Measurements from ENCODE around the gene CFLAR. TPM values are rescaled to one million over a fixed set of nuclear protein-coding genes. Genes with fewer than 3 reads are reported as not detected.
A peak's percentile ranks its signal among the peaks of the same experiment; 100 is the strongest.

CFLAR gene
- polyA plus RNA-seq (2013, experiment 1 of 4) = 10.6 TPM
- 9.1 TPM for polyA plus RNA-seq (2013, experiment 2 of 4)
- polyA plus RNA-seq (2013, experiment 3 of 4) = 6.0 TPM
- polyA plus RNA-seq (2013, experiment 4 of 4) = 8.4 TPM

DNA sequence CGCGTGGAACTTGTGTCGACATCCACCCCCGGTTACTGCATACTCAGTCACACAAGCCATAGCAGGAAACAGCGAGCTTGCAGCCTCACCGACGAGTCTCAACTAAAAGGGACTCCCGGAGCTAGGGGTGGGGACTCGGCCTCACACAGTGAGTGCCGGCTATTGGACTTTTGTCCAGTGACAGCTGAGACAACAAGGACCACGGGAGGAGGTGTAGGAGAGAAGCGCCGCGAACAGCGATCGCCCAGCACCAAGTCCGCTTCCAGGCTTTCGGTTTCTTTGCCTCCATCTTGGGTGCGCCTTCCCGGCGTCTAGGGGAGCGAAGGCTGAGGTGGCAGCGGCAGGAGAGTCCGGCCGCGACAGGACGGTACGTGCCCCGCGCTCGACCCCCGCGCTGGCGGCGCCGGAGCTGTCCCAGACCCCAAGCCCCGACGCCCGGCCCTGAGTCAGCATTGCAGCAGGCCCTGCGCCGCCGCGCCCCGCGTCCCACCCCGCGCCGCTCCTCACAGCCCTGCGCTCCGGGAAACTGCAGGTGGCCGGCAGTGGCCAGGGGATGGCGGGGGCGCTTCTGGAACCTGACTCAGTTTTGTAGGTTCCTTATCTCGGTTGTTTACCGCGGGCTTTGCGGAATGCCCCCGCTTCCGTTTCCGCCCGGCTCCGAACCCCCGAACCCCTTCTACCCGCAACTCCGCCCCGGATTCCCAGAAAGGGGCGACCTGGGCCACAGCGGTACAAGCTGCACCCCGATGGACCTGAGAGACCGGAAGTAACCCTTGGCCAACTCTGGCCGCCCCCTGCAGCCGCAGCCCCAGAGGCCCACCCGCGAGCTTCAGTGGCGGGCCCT is at the start of gene CFLAR:
CFLAR (plus strand) TSS at position 50 of the 844 bp plus-strand sequence. CDS start 13,702 bp downstream, outside the sequence.
- WGBS, 2 experiments = 37% methylated on average over 75 of the region's 75 CpGs
- peak within 1 kb of the TSS; percentile 59 for H3K4me3 ChIP-seq (ENCODE audit: insufficient read depth, low read depth, low read length)
- no peak within 1 kb of the TSS for H3K27ac ChIP-seq (ENCODE audit: insufficient read depth, low read depth, low read length, poor library complexity, severe bottlenecking)
- H3K4me1 ChIP-seq (ENCODE audit: control insufficient read depth, insufficient read depth, low read length) = no peaks in the 10 kb centered on the region
- H3K9me3 ChIP-seq (ENCODE audit: control insufficient read depth, low read length) = no peaks in the 10 kb centered on the region
- peaks cover 8% of the 10 kb centered on the region for H3K27me3 ChIP-seq (ENCODE audit: control insufficient read depth, insufficient read depth, low read length, poor library complexity, severe bottlenecking)
- H3K36me3 ChIP-seq (ENCODE audit: control insufficient read depth, insufficient read depth, low read length) = no peaks in the 10 kb centered on the region

DNA sequence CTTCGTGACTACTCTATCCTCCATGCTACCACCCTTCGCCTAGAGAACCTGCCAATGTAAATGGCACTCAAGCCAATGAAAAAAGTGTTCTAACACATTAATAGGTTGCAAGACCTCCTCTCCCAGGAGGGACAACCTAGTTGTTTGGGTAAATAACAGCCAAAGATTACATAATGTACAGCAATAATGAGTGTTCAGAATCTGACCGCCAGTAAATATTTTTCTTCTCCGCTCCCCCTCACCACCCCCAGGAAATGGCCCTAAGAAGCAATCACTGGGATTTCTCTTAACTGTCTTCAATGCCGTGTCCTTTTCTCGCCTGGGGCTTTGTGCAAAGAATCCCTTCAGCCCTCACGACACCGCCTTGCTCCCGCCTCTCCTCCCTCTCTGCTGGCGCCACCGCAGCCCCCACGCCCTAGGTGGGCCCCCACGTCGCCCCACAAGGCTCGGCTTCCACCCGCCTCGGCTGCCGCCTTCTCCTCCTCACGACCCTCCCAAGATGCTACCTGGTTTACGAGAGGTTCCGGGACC is 45.0 kb upstream of the CFLAR start:
- H3K27me3 ChIP-seq (ENCODE audit: control insufficient read depth, insufficient read depth, low read length, poor library complexity, severe bottlenecking) = no peaks in the 10 kb centered on the region
- H3K4me3 ChIP-seq (ENCODE audit: insufficient read depth, low read depth, low read length) = peak overlapping the region; percentile 74
- WGBS, 2 experiments = 2 to 3% methylated on average over 21 of the region's 21 CpGs
- no peaks in the 10 kb centered on the region for H3K36me3 ChIP-seq (ENCODE audit: control insufficient read depth, insufficient read depth, low read length)
- H3K27ac ChIP-seq (ENCODE audit: insufficient read depth, low read depth, low read length, poor library complexity, severe bottlenecking) = peak overlapping the region; percentile 45
- H3K9me3 ChIP-seq (ENCODE audit: control insufficient read depth, low read length) = no peaks in the 10 kb centered on the region
- peaks cover 4% of the 10 kb centered on the region for H3K4me1 ChIP-seq (ENCODE audit: control insufficient read depth, insufficient read depth, low read length)

DNA sequence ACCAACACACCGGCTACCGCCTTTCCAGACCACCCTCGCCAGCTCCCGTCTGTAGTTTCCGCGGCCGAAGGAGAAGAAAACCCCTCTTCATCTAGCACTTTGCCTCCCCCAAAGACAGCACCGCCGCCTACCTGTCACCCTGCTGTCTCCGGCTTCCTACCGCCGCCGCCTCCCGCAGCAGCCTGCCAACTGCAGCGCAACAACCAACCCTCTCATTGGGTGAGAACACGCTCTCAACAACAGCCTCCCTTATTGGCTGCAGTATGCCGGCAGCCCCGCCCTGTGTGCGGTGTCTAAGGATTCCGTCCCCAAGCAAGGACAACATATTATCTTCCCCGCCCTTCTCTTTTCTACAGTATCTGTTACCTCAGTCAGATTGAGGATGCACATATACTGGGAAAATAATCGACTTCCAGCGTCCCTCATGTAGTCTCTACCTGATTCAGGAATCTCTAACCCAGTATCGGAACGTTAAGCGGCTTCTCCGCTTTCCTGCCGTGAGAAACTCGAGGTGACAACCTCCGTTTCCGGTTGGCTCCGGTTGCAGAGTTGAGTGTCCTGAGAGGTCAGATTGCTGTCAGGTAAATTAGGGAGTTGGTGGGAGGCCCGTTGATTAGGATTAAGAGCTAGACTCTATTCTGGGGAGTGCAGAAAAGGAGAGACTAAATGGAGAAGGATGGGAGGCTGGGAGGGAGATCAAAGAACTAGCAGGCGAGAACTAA is 44.3 kb upstream of the CFLAR start, which contains the start of the genes HYCC2 and NDUFB3:
HYCC2 (minus strand) TSS at position 193 of the 722 bp plus-strand sequence. CDS start 47,662 bp downstream, outside the sequence.
NDUFB3 (plus strand) TSS at position 523 of the 722 bp plus-strand sequence. CDS start 6,882 bp downstream, outside the sequence.
- Histone ChIP-seq H3K4me3 (ENCODE audit: insufficient read depth, low read depth, low read length) (peak within 1 kb of the TSS; percentile 74), H3K27me3 (ENCODE audit: control insufficient read depth, insufficient read depth, low read length, poor library complexity, severe bottlenecking) (no peaks in the 10 kb centered on the region), H3K27ac (ENCODE audit: insufficient read depth, low read depth, low read length, poor library complexity, severe bottlenecking) (peak within 1 kb of the TSS; percentile 69), H3K9me3 (ENCODE audit: control insufficient read depth, low read length) (no peaks in the 10 kb centered on the region), H3K36me3 (ENCODE audit: control insufficient read depth, insufficient read depth, low read length) (no peaks in the 10 kb centered on the region), H3K4me1 (ENCODE audit: control insufficient read depth, insufficient read depth, low read length) (peaks cover 4% of the 10 kb centered on the region)
- WGBS, 2 experiments = 0% methylated on average over 34 of the region's 34 CpGs

DNA sequence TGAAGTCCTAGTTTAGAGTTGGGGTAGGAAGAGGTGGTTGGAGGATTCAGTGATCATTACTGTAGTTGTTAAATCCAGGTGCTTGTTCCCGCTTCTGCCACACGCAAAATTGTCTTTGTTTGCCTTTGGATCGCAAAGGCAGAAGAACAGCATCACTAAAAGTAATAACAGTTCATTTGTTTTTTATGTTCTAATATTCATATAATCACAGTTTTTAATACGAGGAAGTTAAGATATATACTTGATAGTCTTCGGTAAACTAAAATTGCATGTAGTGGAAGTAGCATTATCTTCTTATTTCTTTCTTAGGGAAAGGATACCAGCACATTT is 43.8 kb upstream of the CFLAR start:
- Histone ChIP-seq H3K4me3 (ENCODE audit: insufficient read depth, low read depth, low read length) (peak overlapping the region; percentile 74), H3K4me1 (ENCODE audit: control insufficient read depth, insufficient read depth, low read length) (peaks cover 4% of the 10 kb centered on the region), H3K27me3 (ENCODE audit: control insufficient read depth, insufficient read depth, low read length, poor library complexity, severe bottlenecking) (no peaks in the 10 kb centered on the region), H3K36me3 (ENCODE audit: control insufficient read depth, insufficient read depth, low read length) (no peaks in the 10 kb centered on the region), H3K9me3 (ENCODE audit: control insufficient read depth, low read length) (no peaks in the 10 kb centered on the region), H3K27ac (ENCODE audit: insufficient read depth, low read depth, low read length, poor library complexity, severe bottlenecking) (peak overlapping the region; percentile 69)
- 6 to 8% methylated on average over 4 to 5 of the region's 5 CpGs for WGBS, 2 experiments

DNA sequence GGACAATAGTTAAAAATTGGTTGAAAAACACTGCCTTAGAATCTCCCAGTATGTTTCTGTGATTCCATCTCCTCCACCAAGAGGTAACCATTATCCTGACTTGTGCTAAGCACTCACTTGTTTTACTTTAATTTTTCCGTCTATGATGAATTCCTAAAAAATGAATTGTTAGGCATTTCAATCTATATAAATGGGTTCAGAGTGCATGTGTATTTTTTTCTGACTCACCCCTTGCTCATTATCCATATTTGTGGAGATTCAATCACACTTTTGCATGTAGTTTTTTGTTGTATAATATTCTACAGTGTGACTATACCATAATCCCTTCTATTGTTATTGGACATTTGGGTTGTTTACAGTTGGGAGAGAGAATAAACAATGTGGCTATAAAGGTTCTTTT is 42.9 kb upstream of the CFLAR start:
- Histone ChIP-seq H3K4me3 (ENCODE audit: insufficient read depth, low read depth, low read length) (no peak overlapping the region), H3K36me3 (ENCODE audit: control insufficient read depth, insufficient read depth, low read length) (no peaks in the 10 kb centered on the region), H3K27me3 (ENCODE audit: control insufficient read depth, insufficient read depth, low read length, poor library complexity, severe bottlenecking) (no peaks in the 10 kb centered on the region), H3K9me3 (ENCODE audit: control insufficient read depth, low read length) (no peaks in the 10 kb centered on the region), H3K27ac (ENCODE audit: insufficient read depth, low read depth, low read length, poor library complexity, severe bottlenecking) (no peak overlapping the region), H3K4me1 (ENCODE audit: control insufficient read depth, insufficient read depth, low read length) (peaks cover 4% of the 10 kb centered on the region)
- WGBS, 2 experiments = 100% methylated on average over 1 of the region's 1 CpG; no CpG with 5 or more reads in 1 of the 2 experiments

DNA sequence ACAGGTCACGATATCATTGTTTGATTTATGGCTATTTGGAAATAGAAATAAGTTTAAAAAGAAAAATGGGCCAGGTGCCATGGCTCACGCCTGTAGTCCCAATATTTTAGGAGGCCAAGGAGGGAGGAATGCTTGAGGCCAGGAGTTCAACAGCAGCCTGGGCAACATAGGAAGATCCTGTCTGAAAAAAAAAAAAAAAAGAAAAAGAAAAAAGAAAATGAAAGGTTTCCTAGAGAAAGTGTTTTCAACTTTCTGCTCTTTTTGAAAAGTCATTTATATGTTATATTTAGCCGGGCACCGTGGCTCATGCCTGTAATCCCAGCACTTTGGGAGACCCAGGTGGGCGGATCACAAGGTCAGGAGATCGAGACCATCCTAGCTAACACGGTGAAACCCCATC is 41.0 kb upstream of the CFLAR start:
- 93% methylated on average over 7 of the region's 7 CpGs for WGBS, 2 experiments
- no peaks in the 10 kb centered on the region for H3K27me3 ChIP-seq (ENCODE audit: control insufficient read depth, insufficient read depth, low read length, poor library complexity, severe bottlenecking)
- peaks cover 4% of the 10 kb centered on the region for H3K4me1 ChIP-seq (ENCODE audit: control insufficient read depth, insufficient read depth, low read length)
- no peak overlapping the region for H3K4me3 ChIP-seq (ENCODE audit: insufficient read depth, low read depth, low read length)
- H3K36me3 ChIP-seq (ENCODE audit: control insufficient read depth, insufficient read depth, low read length) = peaks cover 7% of the 10 kb centered on the region
- H3K27ac ChIP-seq (ENCODE audit: insufficient read depth, low read depth, low read length, poor library complexity, severe bottlenecking) = no peak overlapping the region
- no peaks in the 10 kb centered on the region for H3K9me3 ChIP-seq (ENCODE audit: control insufficient read depth, low read length)

GRCh38 chr2:201084863-201085262 is 31.1 kb upstream of the CFLAR start:
- Histone ChIP-seq H3K4me3 (ENCODE audit: insufficient read depth, low read depth, low read length) (no peak overlapping the region), H3K9me3 (ENCODE audit: control insufficient read depth, low read length) (no peaks in the 10 kb centered on the region), H3K27ac (ENCODE audit: insufficient read depth, low read depth, low read length, poor library complexity, severe bottlenecking) (no peak overlapping the region), H3K36me3 (ENCODE audit: control insufficient read depth, insufficient read depth, low read length) (peaks cover 4% of the 10 kb centered on the region), H3K27me3 (ENCODE audit: control insufficient read depth, insufficient read depth, low read length, poor library complexity, severe bottlenecking) (no peaks in the 10 kb centered on the region), H3K4me1 (ENCODE audit: control insufficient read depth, insufficient read depth, low read length) (no peaks in the 10 kb centered on the region)
- 93 to 100% methylated on average over 2 of the region's 2 CpGs for whole genome bisulfite sequencing, 2 experiments

GRCh38 chr2:201090574-201090973 is 25.4 kb upstream of the CFLAR start:
- Histone ChIP-seq H3K4me1 (ENCODE audit: control insufficient read depth, insufficient read depth, low read length) (no peaks in the 10 kb centered on the region), H3K9me3 (ENCODE audit: control insufficient read depth, low read length) (no peaks in the 10 kb centered on the region), H3K4me3 (ENCODE audit: insufficient read depth, low read depth, low read length) (no peak overlapping the region), H3K27ac (ENCODE audit: insufficient read depth, low read depth, low read length, poor library complexity, severe bottlenecking) (no peak overlapping the region), H3K27me3 (ENCODE audit: control insufficient read depth, insufficient read depth, low read length, poor library complexity, severe bottlenecking) (no peaks in the 10 kb centered on the region), H3K36me3 (ENCODE audit: control insufficient read depth, insufficient read depth, low read length) (peaks cover 4% of the 10 kb centered on the region)
- 92 to 96% methylated on average over 4 of the region's 4 CpGs for WGBS, 2 experiments

- H3K27ac ChIP-seq (ENCODE audit: insufficient read depth, low read depth, low read length, poor library complexity, severe bottlenecking) = no peak overlapping the region
- H3K4me3 ChIP-seq (ENCODE audit: insufficient read depth, low read depth, low read length) = no peak overlapping the region
- H3K9me3 ChIP-seq (ENCODE audit: control insufficient read depth, low read length) = no peaks in the 10 kb centered on the region
- no peaks in the 10 kb centered on the region for H3K4me1 ChIP-seq (ENCODE audit: control insufficient read depth, insufficient read depth, low read length)
- WGBS, 2 experiments = 95 to 97% methylated on average over 5 of the region's 5 CpGs
- no peaks in the 10 kb centered on the region for H3K36me3 ChIP-seq (ENCODE audit: control insufficient read depth, insufficient read depth, low read length)
- no peaks in the 10 kb centered on the region for H3K27me3 ChIP-seq (ENCODE audit: control insufficient read depth, insufficient read depth, low read length, poor library complexity, severe bottlenecking)
These were observed 22.4 kb upstream of the CFLAR start for GRCh38 chr2:201093573-201093972.

GRCh38 chr2:201100497-201100896 is 15.5 kb upstream of the CFLAR start:
- 94% methylated on average over 3 of the region's 3 CpGs for WGBS, 2 experiments
- H3K36me3 ChIP-seq (ENCODE audit: control insufficient read depth, insufficient read depth, low read length) = no peaks in the 10 kb centered on the region
- no peaks in the 10 kb centered on the region for H3K4me1 ChIP-seq (ENCODE audit: control insufficient read depth, insufficient read depth, low read length)
- H3K27me3 ChIP-seq (ENCODE audit: control insufficient read depth, insufficient read depth, low read length, poor library complexity, severe bottlenecking) = no peaks in the 10 kb centered on the region
- no peak overlapping the region for H3K4me3 ChIP-seq (ENCODE audit: insufficient read depth, low read depth, low read length)
- H3K9me3 ChIP-seq (ENCODE audit: control insufficient read depth, low read length) = no peaks in the 10 kb centered on the region
- no peak overlapping the region for H3K27ac ChIP-seq (ENCODE audit: insufficient read depth, low read depth, low read length, poor library complexity, severe bottlenecking)

All from ectodermal cell (in vitro differentiated cells).